ENCODE measurements around the gene NRGN. TPM values are rescaled to one million over a fixed set of nuclear protein-coding genes. Genes with fewer than 3 reads are reported as not detected.

Gene NRGN
- total and polyA plus RNA-seq, 12 donors = 0.89 to 10.9 (median 3.7) TPM; not detected in 2

GRCh38 chr11:124762624-124763155 is 22.9 kb downstream of the NRGN start:
- 1 to 3% (median 1%) methylated on average over 18 to 45 of the region's 45 CpGs for WGBS, 4 donors
- Histone ChIP-seq H3K27ac (peak overlapping the region in 1 of 5 donors; percentile 55), H3K27me3 (peaks cover 38% of the 10 kb centered on the region), H3K36me3 (replicated peaks in 1 of 2) (peaks cover 0 to 10% of the 10 kb centered on the region in 2 donors), H3K4me1 (replicated peaks in 1 of 2) (peaks cover 6 to 43% of the 10 kb centered on the region in 2 donors), H3K4me3 (peak overlapping the region in 2 of 4 donors; percentile 15 to 47), H3K9me3 (replicated peaks in 1 of 3) (no peaks in the 10 kb centered on the region)
- no peak for DNase-seq
- TF ChIP-seq POLR2A (IDR thresholded peaks at IDR 0.05) (no peak), CTCF (IDR thresholded peaks at IDR 0.05) (no peak)
- intact Hi-C loops (cut with DNase I) = loop anchor here (5.0 kb wide), 1 partner anchor 90 kb away; the partner anchor contains the start of genes SIAE (in 2 of the 2) and SPA17 (in 2 of the 2)

GRCh38 chr11:124763156-124763947 is 23.6 kb downstream of the NRGN start:
- TF ChIP-seq POLR2A (IDR thresholded peaks at IDR 0.05) (no peak), CTCF (IDR thresholded peaks at IDR 0.05) (peak; percentile 59 to 82 (median 74))
- 5 to 8% (median 5%) methylated on average over 20 to 21 of the region's 21 CpGs for WGBS, 4 donors
- Histone ChIP-seq H3K4me1 (replicated peaks in 1 of 2) (peaks cover 6 to 39% of the 10 kb centered on the region in 2 donors), H3K4me3 (peak overlapping the region in 2 of 4 donors; percentile 15 to 47), H3K27ac (peak overlapping the region in 1 of 5 donors; percentile 55), H3K36me3 (replicated peaks in 1 of 2) (peaks cover 0 to 10% of the 10 kb centered on the region in 2 donors), H3K9me3 (replicated peaks in 1 of 3) (no peaks in the 10 kb centered on the region), H3K27me3 (peaks cover 38% of the 10 kb centered on the region)
- DNase-seq = peak; percentile 70 to 89 (median 85)
- intact Hi-C loops (cut with DNase I) = loop anchor here (5.0 kb wide), 1 partner anchor 91 kb away; the partner anchor contains the start of genes SIAE (in 2 of the 2) and SPA17 (in 2 of the 2)

DNA sequence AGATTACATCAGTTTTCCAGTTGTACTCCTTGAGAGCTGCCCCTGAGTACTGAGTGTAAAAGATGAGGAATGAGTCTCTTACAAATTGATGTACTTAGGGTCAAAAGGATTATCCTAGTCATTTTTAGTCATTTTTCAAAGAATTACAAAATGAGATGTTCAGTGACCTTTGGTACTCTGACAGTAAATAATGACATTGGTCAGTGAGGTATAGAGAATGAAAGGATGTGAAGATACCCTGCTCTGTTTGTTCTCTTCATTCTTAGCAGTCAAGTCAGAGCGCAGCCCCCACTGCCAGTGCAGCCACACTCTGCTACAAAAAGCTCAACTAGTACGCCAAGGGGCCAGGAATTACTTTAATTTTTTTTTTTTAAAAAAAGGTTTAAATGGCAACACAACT is 26.4 kb downstream of the NRGN start:
- no peak for DNase-seq
- peaks cover 0 to 17% of the 10 kb centered on the region in 2 donors for H3K36me3 ChIP-seq (replicated peaks in 1 of 2)
- H3K27ac ChIP-seq = no peak overlapping the region
- peaks cover 19% of the 10 kb centered on the region for H3K27me3 ChIP-seq
- H3K4me1 ChIP-seq (replicated peaks in 1 of 2) = peaks cover 6 to 24% of the 10 kb centered on the region in 2 donors
- TF ChIP-seq POLR2A (IDR thresholded peaks at IDR 0.05) (no peak), CTCF (IDR thresholded peaks at IDR 0.05) (no peak)
- 96 to 100% (median 98%) methylated on average over 2 of the region's 2 CpGs for WGBS, 4 donors
- intact Hi-C loops (cut with DNase I) = no loop called here
- no peak overlapping the region for H3K4me3 ChIP-seq
- H3K9me3 ChIP-seq (replicated peaks in 1 of 3) = no peaks in the 10 kb centered on the region

- intact Hi-C loops (cut with DNase I) = no loop called here
- no peaks in the 10 kb centered on the region for H3K9me3 ChIP-seq (replicated peaks in 1 of 3)
- peaks cover 0 to 6% of the 10 kb centered on the region in 2 donors for H3K4me1 ChIP-seq (replicated peaks in 1 of 2)
- DNase-seq = no peak
- H3K27ac ChIP-seq = no peak overlapping the region
- peaks cover 0 to 21% of the 10 kb centered on the region in 2 donors for H3K36me3 ChIP-seq (replicated peaks in 1 of 2)
- no peak overlapping the region for H3K4me3 ChIP-seq
- WGBS, 4 donors = 91 to 95% (median 94%) methylated on average over 8 of the region's 8 CpGs
- no peaks in the 10 kb centered on the region for H3K27me3 ChIP-seq
- TF ChIP-seq POLR2A (IDR thresholded peaks at IDR 0.05) (no peak), CTCF (IDR thresholded peaks at IDR 0.05) (no peak)
Measured at GRCh38 chr11:124768914-124769313, 29.2 kb downstream of the NRGN start.
